IPS DF 4.7 (cell line): Measurements from ENCODE around the gene RHOC.

ENCODE experiments used
- DNase-seq: peaks from one replicate; pipeline ENCODE4 v3.0.0-alpha.2; 2013; ENCODE audit warnings: low spot score; ENCODE audit errors: extremely low read depth

Gene RHOC

DNA sequence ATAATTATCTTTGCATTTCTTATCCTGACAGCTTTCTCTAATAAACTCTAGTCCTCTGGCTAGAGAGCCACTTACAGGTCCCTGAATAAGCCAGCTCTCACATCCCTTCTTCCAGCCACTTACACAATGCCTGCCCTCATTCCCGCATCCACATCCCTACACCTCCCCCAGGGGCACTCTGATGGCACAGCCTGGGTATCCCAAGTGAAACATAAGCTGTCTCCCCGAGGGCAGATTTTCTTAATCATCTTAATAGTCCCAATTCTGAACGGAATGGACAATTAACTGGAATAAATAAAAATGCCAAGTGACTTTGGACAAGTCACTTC lies 4.9 kb downstream of the RHOC start:
- DNase-seq = no peak

DNA sequence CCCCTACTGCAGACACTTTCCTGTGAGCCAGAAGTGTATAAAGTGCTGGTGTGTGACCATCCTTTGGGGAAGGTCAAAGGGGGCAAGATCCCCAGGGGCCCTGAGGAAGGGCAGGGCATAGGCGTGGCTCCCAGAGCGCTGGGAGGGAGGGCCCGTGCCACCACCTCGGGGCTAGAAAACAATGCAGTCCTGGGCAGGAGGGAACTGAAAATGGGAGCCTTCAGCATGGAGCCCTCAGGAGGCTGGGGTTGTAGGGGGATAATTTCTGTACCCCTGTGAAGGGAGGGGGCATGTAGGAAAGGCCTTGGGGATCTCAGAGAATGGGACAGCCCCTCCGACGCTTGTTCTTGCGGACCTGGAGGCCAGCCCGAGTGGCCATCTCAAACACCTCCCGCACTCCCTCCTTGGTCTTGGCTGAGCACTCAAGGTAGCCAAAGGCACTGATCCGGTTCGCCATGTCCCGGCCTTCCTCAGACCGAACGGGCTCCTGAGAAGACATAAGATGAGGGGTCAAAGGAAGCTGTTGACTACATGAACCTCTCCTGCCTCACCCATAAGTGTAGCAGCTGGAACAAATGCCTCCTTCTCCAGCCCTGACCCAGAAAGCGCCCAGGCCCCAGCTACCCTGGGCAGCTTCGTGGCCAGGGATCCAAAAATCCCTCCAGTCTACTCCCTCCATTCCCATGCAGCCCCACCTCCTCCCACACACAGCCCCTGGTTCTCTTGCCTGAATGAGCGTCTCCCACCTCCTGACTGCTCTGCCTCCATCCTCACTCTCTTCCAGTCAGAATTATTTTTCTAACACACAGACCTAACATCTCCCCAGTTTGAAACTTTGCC lies 5.5 kb downstream of the RHOC start:
- no peak for DNase-seq

DNA sequence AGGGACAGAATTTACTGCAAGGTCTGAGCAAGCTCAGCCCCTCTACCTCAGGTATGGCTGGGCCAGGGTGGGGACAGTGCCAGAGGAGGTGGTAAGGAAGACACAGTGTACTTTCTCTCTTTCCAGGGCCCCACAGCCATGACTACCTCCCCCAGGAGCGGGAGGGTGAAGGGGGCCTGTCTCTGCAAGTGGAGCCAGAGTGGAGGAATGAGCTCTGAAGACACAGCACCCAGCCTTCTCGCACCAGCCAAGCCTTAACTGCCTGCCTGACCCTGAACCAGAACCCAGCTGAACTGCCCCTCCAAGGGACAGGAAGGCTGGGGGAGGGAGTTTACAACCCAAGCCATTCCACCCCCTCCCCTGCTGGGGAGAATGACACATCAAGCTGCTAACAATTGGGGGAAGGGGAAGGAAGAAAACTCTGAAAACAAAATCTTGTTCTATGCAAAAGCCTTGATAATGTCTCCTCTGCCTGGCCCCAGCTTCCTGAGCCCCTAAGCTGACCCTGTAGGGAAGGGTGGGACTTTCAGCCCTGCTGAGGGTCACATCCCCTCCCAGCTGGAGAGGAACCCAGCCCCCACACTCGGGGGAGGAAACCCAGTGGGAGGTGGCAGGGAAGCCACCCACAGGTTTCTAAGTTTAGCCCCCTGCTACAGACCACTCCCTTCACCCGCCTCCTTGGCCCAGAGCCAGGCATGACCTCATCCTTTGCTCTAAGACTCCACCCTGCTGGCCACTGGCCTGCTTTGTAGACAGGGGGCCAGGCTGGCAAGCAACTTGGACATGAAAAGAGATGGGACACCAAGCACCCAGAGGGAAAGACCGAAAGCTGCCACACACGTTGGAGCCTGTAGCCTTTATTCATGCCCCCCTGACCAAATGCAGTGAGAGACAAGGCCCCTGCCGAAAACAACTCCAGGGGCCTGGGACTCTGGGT lies 6.4 kb downstream of the RHOC start:
- DNase-seq = no peak

DNA sequence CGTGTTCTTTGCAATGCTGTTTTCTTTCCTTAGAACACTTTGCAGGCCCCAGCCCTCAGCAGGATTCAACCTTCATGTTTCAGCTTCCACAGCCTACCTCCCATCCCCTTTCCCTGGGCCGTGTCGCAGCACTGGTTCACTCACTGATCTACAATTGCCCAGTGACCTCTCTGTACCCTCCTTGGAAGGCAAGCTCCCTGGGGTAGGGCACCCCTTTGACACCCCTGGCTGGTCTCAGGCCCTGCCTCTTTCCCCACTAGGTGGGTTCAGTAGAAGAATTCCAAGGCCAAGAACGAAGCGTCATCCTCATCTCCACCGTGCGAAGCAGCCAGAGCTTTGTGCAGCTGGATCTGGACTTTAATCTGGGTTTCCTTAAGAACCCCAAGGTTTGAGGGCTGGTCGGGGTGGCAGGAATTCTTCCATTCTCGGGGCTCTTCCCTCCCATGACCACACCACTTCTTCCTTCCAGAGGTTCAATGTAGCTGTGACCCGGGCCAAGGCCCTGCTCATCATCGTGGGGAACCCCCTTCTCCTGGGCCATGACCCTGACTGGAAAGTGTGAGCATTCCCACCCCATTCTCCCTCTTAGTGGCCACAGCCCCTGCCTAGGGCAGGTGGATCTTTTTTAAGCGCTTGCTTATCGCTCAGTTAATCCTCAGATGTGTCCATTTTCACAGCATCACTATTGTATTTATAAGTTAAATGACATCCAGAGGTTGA lies 7.3 kb downstream of the RHOC start:
- DNase-seq = no peak

DNA sequence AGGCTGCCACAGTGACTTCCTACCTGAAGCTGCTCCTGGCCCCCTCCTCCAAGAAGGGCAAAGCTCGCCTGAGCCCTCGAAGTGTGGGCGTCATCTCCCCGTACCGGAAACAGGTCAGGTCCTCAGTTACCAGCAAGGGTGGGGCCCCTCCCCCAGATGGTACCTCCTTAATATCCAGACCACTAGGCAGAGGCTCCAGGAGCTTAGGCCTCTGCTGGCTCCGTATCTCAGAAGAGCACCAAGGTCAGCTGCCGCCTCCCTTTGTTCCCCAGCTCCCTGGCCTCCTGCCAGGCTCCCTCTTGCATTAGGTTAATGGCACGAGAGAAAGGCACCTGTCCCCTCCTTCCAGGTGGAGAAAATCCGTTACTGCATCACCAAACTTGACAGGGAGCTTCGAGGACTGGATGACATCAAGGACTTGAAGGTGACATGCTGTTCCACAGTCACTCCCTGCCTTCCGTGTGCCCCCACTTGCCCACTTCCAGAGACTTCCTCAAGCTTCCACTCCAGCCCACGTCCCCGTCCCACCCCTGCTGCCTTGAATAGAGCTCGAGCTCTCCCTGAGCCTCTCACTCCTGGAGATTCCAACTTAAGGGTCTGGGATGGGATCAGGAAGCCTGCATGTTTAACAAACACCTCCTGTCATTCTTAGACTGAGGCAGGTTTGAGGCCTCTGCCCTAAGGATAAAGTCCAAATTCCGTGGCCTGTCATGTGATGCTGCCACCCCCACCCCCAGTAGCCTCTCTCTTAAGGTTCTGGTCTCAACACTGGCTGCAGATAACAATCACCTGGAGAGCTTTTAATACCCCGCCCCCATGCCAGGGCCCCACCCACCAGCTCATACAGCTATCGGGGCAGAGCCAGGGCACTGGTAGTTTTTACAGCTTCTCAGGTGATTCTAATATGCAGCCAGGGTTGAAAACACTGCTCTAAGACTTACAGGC lies 8.3 kb downstream of the RHOC start:
- DNase-seq = no peak

DNA sequence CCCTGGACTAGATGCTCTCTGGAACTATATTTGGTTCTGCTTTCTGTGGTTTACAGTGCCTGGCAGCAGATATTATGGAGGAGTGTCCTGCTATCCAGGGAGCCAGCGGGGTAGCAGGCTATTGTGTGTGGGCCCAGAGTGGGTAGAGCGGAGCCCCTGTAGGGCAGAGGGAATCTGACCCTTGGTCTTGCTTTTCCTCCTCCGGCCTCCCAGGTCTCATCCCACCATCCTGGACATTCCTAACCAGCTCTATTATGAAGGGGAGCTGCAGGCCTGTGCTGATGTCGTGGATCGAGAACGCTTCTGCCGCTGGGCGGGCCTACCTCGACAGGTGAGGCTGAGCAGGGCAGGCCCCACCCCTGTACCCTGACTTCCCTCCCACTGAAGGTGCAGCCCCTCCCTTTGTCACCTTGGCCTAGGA lies 9.1 kb downstream of the RHOC start:
- no peak for DNase-seq

DNA sequence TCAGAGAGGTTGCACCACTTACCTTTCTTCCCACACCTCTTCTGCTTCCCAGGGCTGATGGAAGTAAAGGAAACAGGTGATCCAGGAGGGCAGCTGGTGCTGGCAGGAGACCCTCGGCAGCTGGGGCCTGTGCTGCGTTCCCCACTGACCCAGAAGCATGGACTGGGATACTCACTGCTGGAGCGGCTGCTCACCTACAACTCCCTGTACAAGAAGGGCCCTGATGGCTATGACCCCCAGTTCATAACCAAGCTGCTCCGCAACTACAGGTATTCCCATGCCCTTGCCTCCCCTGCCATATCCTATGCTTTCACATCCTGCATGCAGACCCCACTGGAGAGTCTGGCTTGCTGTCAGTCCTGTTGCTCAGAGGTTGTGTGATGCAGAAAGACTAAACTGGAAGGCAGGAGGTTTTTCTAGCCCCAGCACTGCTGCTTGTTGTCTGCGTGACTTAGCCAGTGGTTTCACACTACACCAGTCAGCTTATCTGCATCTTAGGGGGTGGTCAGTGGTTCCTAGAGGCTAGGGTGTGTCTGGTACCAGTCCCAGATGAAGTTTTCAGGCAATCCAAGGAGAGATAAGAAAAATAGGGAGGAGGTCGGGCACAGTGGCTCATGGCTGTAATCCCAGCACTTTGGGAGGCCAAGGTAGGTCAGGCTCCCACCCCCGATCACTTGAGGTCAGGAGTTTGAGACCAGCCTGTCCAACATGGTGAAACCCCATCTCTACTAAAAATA lies 10.2 kb downstream of the RHOC start:
- no peak for DNase-seq

DNA sequence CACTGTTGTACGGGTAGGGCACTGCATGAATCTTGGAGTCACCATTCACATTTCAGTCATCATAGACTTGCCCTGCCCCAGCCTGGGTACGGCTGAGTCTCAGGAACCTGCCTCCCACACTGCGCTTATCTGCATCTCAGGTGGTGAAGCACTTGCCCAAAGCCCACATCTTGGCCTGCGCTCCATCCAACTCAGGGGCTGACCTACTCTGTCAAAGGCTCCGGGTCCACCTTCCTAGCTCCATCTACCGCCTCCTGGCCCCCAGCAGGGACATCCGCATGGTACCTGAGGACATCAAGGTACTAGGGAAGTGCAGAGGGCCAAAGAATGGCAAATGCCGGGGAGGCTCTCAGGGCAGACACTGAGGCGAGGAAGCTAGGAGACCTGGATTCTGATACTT lies 11.7 kb downstream of the RHOC start:
- DNase-seq = no peak

DNA sequence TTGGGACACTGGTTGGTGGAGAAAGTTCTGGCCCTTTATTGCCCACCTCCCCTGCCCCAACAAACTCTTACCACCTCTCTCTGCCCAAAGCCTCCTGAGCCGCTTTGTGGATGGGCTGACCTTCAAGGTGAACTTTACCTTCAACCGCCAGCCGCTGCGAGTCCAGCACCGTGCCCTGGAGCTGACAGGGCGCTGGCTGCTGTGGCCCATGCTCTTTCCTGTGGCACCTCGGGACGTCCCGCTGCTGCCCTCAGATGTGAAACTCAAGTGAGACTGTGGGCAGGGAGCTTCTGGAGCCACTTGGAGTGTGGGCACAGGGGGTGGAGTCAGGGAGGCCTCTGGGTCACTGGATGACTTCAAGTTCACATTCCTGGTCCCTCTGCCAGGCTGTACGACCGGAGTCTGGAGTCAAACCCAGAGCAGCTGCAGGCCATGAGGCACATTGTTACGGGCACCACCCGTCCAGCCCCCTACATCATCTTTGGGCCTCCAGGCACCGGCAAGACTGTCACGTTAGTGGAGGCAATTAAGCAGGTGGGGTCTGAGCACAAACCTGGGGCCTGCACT lies 12.5 kb downstream of the RHOC start:
- DNase-seq = no peak

DNA sequence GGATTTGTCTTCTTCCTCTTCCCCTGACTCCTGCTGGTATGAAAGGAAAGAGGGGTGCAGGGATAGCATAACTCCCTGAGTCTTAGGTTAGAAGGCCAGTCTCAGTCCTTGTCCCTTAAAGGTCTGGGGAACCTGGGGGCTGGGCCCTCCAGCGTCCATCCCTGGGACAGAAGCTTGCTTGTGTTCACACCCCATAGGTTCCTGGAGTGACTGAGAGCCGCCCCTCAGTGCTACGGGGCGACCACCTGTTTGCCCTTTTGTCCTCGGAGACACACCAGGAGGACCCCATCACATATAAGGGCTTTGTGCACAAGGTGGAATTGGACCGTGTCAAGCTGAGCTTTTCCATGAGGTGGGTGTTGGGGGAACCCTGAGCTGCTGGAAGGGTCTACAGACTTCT lies 13.1 kb downstream of the RHOC start:
- DNase-seq = no peak

DNA sequence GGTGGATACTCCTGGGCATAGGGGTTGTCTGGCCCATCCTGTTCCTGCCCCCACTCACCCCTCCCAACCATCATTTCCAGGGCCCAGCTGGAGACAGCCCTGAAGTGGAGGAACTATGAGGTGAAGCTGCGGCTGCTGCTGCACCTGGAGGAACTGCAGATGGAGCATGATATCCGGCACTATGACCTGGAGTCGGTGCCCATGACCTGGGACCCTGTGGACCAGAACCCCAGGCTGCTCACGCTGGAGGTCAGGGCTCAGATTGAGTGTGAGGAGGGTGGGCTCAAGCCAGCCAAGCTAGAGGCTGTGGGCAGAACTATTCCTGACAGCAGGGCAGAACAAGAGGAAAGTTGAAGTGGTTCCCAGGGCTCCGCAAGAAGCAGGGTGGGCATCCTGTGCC lies 14.2 kb downstream of the RHOC start:
- DNase-seq = no peak

DNA sequence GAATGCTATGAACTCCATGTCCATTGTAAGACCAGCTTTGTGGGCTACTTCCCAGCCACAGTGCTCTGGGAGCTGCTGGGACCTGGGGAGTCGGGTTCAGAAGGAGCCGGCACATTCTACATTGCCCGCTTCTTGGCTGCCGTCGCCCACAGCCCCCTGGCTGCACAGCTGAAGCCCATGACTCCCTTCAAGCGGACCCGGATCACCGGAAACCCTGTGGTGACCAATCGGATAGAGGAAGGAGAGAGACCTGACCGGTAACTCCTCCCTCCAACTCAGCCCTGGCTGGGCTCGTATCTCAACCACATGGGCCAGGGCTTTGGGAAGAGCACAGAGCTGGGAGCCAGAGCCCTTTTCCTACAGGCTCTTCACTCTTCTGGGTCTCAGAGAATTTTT lies 17.1 kb downstream of the RHOC start:
- DNase-seq = no peak

DNA sequence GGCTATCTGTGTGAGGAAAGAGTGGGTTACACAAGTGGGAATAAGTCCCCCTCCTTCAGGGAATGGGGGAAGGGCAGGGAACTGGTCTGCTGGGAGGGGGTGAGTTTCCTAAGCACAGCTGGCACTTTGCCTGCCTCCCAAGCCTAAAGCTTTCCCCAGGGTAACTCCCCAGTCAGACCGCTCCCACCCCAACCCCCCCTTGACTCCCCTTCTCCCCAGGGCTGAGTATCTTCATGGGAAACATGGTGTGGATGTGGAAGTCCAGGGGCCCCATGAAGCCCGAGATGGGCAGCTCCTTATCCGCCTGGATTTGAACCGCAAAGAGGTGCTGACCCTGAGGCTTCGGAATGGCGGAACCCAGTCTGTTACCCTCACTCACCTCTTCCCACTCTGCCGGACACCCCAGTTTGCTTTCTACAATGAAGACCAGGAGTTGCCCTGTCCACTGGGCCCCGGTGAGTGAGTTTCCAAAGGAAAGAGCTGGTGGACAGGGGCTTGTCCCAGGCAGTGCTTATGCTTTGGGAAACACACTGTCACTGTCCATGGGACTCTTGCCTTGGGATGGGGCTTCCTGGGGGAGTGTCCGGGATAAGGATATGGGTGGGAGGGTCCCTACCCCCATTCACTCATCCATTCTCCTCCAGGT lies 17.6 kb downstream of the RHOC start:
- DNase-seq = no peak

DNA sequence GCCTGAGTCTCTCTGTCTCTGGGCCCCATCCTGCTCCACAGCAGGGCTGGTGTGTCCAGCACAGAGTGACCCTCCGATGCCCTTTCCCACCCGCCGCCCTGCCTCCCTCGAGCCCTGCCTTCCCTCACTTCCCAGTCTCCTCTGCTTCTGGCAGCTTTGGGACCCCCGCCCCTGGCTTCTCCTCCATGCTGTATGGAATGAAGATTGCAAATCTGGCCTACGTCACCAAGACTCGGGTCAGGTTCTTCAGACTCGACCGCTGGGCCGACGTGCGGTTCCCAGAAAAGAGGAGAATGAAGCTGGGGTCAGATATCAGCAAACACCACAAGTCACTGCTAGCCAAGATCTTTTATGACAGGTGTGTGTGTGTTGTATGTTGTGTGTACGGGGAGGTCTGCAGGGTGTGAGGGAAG lies 18.1 kb downstream of the RHOC start:
- no peak for DNase-seq

DNA sequence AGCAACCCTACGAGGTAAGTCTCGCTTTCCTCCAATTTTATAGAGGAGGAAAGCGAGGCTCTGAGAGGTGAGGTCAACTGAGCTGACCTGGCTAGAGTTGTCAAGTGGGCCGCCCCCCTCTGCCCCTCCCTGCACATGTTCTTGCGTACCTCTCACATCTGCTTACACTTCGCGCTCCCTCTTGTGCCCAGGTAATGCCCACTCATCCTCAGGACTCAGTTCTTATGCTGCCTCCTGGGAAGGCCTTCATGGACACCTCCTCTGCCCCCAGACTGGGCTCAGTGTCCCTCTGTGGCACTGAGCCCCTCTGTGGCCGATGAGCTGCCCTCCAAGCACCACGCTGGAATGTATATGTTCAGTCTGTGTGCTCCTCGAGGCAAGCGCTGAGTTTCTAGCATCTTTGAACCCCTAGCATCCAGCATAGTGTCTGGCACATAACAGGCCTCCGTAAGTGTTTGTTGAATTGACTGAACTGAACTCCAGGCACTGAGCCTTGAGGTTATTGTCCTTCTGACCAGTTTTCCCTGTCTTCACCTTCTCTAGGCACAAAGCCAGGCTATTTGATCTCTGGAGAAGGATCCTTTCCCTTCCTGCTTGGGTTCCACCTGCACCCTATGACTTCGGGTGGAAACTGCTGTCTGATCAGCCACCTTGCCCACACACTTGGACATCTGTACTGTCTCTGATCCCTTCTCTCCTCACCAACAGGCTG lies 19.0 kb downstream of the RHOC start:
- no peak for DNase-seq

DNA sequence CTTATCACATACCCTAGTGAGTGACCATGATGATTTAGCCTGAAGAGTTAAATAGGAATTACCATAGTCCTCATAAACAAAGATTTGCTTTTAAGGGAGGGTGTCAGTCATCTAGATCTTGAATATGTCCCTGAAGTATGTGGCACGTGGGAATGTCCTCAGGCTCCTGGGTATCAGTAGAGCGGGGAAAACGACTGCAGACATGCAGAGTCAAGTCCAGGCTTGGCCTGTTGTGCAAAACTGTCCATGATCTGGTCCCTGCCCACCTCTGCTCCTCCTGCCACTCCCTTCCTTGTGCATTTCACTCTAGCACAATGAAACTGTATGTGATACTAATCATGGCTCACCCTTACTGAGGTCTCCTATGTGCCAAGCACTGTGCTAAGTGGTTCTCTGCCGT lies 19.6 kb downstream of the RHOC start:
- no peak for DNase-seq

DNA sequence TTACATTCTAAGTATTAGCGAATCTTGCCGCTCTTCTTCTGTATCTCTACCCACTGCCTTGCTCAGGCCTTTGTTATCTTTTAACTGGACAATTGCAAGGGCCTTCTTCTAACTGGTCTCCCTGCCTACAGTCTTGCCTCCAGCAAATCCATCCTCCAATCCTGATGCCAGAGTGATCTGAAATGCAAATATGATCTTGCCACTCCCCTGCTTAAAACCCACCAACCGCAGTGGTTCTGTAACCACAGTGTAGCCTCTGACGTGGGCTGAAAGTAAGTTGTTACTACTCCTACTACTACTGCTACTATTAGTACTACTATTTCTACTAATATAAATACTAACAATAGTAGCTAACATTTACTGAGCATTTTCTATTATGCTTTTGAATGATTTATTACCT lies 20.1 kb downstream of the RHOC start:
- no peak for DNase-seq

DNA sequence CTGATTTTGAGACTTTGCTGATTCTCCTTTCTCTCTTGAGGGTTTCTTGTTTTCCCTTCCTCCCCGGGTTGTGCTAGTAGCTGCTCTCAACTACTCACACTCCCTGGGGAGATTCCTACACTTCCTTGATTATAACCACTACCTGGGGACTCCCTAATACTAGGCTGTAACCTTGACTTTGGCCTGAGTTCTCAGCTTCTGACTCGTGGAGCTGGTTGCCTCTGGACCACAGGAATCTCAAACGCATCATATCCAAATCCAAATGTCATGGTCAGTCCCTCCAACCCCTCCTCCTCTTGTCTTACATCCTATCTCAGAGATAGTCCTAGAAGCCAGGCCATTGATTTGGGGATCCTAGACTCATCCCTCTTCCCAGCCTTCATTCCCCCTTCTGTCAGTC lies 20.5 kb downstream of the RHOC start:
- DNase-seq = no peak

DNA sequence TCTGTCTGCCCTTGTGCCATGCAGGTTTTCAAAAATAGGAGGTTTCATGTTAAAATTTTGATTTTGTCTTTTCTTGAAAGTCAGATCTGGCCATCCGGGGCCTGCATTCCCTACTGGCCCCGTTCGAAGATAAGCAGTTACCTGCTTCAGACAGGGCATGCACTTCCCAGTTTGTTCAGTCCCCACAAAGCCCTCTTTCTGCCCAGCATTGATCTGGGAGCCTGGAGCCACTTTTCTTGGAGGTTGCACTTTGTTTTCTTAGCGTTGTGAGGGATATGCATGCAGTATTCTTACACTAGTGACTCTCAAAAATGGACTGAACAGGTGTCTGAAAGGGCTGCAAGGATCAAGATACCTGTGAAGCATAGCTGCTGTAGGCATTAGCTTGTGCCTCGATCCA lies 21.0 kb downstream of the RHOC start:
- no peak for DNase-seq
